Type B pancreatic cell (in vitro differentiated cells): ENCODE measurements around the gene NR6A1. TPM values are rescaled to one million over a fixed set of nuclear protein-coding genes. Genes with fewer than 3 reads are reported as not detected.

Experiments
- DNase-seq: peaks from one replicate; pipeline ENCODE4 v3.0.0; 2021; ENCODE audit warnings: mixed read lengths; ENCODE audit not compliant: unreplicated experiment; ENCODE audit errors: extremely low spot score
- H3K27ac Mint-ChIP-seq: 2 replicates; pipeline ENCODE4 v1.8.0; 2021; ENCODE audit warnings: mild to moderate bottlenecking, mixed read lengths
- H3K27me3 Mint-ChIP-seq: 2 replicates; pipeline ENCODE4 v1.8.0; 2021; ENCODE audit warnings: mixed read lengths
- H3K36me3 Mint-ChIP-seq: 2 replicates; pipeline ENCODE4 v1.8.0; 2021; ENCODE audit warnings: mixed read lengths
- H3K4me1 Mint-ChIP-seq: one replicate; pipeline ENCODE4 v1.8.0; 2021; ENCODE audit warnings: mixed read lengths; ENCODE audit not compliant: unreplicated experiment
- H3K4me3 Mint-ChIP-seq: 2 replicates; pipeline ENCODE4 v1.8.0; 2021; ENCODE audit warnings: mild to moderate bottlenecking, mixed read lengths
- H3K9me3 Mint-ChIP-seq: 2 replicates; pipeline ENCODE4 v1.8.0; 2021; ENCODE audit warnings: mixed read lengths
- CTCF ChIP-seq: fragments of 200-600 bp; sonication (generic); conservative IDR thresholded peaks from 2 replicates; pipeline ENCODE4 v1.5.0; 2021; ENCODE audit warnings: antibody characterized with exemption, mild to moderate bottlenecking
- total RNA-seq: library from RNA; stranded (reverse); gene quantifications from 2 replicates; pipeline ENCODE4 v1.2.1, GENCODE V29; 2021; ENCODE audit warnings: low replicate concordance

NR6A1 gene
- total RNA-seq, 1 donor from 2014 or later, result 10.0 TPM

DNA sequence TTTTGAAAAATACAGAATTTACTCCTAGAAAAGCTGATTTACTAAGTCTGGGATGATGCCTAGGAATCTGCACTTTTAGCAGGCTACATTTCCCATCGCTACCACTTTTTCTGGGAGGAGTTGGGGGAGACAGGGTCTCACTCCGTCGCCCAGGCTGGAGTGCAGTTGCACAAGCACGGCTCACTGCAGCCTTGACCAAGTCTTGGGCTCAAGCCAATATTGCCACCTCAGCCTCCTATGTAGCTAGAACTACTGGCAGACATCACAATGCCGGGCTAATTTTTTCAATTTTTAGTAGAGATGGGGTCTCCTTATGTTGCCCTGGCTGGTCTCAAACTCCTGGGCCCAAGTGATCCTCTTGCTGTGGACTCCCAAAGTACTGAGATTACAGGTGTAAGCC is 85.9 kb downstream of the NR6A1 start:
- no peak for DNase-seq
- Mint-ChIP-seq H3K27me3 (no peaks in the 10 kb centered on the region), H3K4me1 (peaks cover 5% of the 10 kb centered on the region), H3K4me3 (no peak overlapping the region), H3K9me3 (no peaks in the 10 kb centered on the region), H3K27ac (no peak overlapping the region), H3K36me3 (peaks cover 27% of the 10 kb centered on the region)
- no peak for TF ChIP-seq CTCF

DNA sequence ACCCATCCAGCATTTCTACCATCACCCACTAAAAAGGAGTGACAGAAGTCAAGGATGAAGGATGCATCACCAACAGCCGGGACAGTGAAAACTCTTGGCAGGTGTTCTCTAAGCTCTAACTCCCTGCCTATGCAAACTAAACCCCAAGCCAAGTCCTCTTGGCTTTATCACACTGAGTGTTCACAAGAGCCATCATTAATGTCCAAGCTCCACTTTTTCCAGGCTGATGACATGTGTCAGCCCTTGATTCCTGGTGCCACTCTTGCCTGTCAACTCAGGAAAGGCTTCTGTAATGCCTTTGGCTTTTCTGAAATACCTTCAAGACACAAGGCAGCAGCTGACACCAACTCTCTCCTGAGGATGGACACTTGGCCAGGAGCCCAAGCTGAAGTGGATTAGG is 86.9 kb downstream of the NR6A1 start:
- H3K4me1 Mint-ChIP-seq, result peaks cover 10% of the 10 kb centered on the region
- no peak for DNase-seq
- peaks cover 22% of the 10 kb centered on the region for H3K36me3 Mint-ChIP-seq
- no peaks in the 10 kb centered on the region for H3K9me3 Mint-ChIP-seq
- TF ChIP-seq CTCF, result no peak
- no peak overlapping the region for H3K27ac Mint-ChIP-seq
- H3K4me3 Mint-ChIP-seq, result no peak overlapping the region
- H3K27me3 Mint-ChIP-seq, result no peaks in the 10 kb centered on the region

- DNase-seq, result no peak
- Mint-ChIP-seq H3K4me1 (peaks cover 12% of the 10 kb centered on the region), H3K9me3 (no peaks in the 10 kb centered on the region), H3K36me3 (peaks cover 18% of the 10 kb centered on the region), H3K4me3 (no peak overlapping the region), H3K27me3 (no peaks in the 10 kb centered on the region), H3K27ac (no peak overlapping the region)
- TF ChIP-seq CTCF, result no peak
These were observed 88.1 kb downstream of the NR6A1 start for GRCh38 chr9:124683043-124683442.

DNA sequence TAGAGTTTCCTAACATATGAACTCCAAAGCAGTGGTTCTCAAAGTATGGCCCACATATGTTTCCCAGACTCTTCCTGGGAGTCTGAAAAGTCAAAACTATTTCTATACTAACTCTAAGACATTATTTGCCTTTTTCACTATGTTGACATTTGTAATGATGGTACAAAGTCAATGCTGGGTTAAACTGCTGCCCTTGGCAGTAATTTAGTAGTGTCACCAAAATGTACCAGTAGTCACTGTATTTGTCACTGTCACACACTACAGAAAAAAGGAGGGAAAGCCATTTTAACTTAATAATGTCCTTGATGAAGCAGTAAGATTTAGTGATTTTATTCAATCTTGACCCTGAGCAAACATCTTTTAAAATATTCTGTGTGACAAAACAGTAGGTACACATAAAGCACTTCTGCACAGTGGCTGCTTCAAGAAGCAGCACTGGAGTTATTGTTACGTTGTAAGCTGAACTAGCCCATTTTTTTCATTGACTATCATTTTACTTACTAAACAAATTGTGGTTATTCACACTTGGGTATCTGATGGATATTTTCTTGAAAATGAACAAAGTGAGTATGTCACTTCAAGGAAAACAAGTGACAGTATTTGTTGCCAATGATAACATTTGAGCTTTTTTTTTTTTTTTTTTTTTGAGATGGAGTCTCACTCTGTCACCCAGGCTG is 90.3 kb downstream of the NR6A1 start:
- peaks cover 15% of the 10 kb centered on the region for H3K36me3 Mint-ChIP-seq

GRCh38 chr9:124680049-124680448 is 91.1 kb downstream of the NR6A1 start:
- Mint-ChIP-seq H3K4me3 (no peak overlapping the region), H3K27me3 (no peaks in the 10 kb centered on the region), H3K9me3 (no peaks in the 10 kb centered on the region), H3K4me1 (peaks cover 21% of the 10 kb centered on the region), H3K36me3 (peaks cover 15% of the 10 kb centered on the region), H3K27ac (no peak overlapping the region)
- no peak for TF ChIP-seq CTCF
- no peak for DNase-seq

More for the DNA sequence above, 90.3 kb downstream of the NR6A1 start:
- Mint-ChIP-seq H3K27ac (no peak overlapping the region), H3K27me3 (no peaks in the 10 kb centered on the region), H3K9me3 (no peaks in the 10 kb centered on the region), H3K4me3 (no peak overlapping the region), H3K4me1 (peaks cover 19% of the 10 kb centered on the region)
- TF ChIP-seq CTCF, result no peak
- DNase-seq, result no peak
